Uterus (tissue), 2 donors: ENCODE data around the gene NCLN.

Experiments
- CTCF ChIP-seq, 4 experiments: fragments of 200-600 bp in 2 of 4; fragments of 450-650 bp in 2 of 4; sonication (generic) in 2 of 4; IDR thresholded peaks; one replicate each; pipeline ENCODE4 v1.5.1; 2016 to 2019; ENCODE audit warnings: antibody characterized with exemption in 4 of 4, mild to moderate bottlenecking in 2 of 4, moderate library complexity in 1 of 4
- POLR2A ChIP-seq, 2 donors: fragments of 450-650 bp; IDR thresholded peaks; one replicate each; pipeline ENCODE4 v1.6.1; 2016; ENCODE audit warnings: antibody characterized with exemption in 2 of 2, mild to moderate bottlenecking in 1 of 2, moderate library complexity in 1 of 2

DNA sequence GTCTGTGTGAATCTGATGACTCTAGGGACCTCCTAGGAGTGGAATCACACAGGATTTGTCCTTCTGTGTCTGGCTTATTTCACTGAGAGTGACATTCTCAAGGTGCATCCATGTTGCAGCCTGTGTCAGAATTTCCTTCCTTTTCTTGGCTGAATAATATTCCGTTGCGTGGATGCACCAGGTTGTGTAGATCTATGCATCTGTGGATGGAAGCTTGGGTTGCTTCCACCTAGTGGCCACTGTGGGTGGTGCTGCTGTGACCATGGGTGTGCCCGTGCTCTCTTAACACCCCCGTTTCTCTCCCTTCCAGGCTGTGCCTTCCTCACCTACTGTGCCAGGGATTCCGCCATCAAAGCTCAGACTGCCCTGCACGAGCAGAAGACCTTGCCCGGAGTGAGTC lies 64.9 kb downstream of the NCLN start:
- TF ChIP-seq CTCF (IDR thresholded peaks at IDR 0.05) (peak in 2 of 4 experiments; percentile 17), POLR2A (IDR thresholded peaks at IDR 0.05) (no peak)
